Fibroblast of skin of back (primary cell): ENCODE measurements around the gene SGCG. TPM values are rescaled to one million over a fixed set of nuclear protein-coding genes. Genes with fewer than 3 reads are reported as not detected.
"Not testable (repeated sequence)": the region's sequence is repeated elsewhere in the genome, so short reads cannot be mapped to it uniquely, and the experiment has no call there.

Experiments used
- DNase-seq: peaks from one replicate; pipeline ENCODE4 v3.0.0-alpha.2; 2013
- polyA plus RNA-seq, 2 experiments: library from polyadenylated mRNA; unstranded; fragments of 120-200 nt; gene quantifications; one replicate each; pipeline ENCODE4 v1.2.1, GENCODE V29; 2013; ENCODE audit not compliant: insufficient read length in 2 of 2

Gene SGCG, protein sequence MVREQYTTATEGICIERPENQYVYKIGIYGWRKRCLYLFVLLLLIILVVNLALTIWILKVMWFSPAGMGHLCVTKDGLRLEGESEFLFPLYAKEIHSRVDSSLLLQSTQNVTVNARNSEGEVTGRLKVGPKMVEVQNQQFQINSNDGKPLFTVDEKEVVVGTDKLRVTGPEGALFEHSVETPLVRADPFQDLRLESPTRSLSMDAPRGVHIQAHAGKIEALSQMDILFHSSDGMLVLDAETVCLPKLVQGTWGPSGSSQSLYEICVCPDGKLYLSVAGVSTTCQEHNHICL
- 2.3 TPM for polyA plus RNA-seq (2013, experiment 1 of 2; ENCODE audit: insufficient read length)
- 2.7 TPM for polyA plus RNA-seq (2013, experiment 2 of 2; ENCODE audit: insufficient read length)

DNA sequence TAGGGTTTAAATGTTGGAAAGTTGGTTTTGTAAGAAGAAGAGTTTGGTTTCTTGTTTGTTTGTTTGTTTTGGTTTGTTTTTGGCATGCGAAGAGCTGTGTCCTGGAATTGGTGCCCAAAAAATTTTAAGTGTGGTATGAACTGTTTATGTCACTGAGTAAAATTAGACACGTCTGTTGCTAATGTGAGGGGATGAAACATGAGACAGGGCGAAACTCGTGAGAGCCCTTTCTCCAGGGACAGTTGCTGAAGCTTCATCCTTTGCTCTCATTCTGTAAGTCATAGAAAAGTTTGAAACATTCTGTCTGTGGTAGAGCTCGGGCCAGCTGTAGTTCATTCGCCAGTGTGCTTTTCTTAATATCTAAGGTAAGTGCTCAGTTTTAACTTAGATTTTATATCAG lies at the start of gene SGCG:
TSS of gene SGCG (plus strand) at position 269 of the 400 bp plus-strand sequence. CDS start 22,716 bp downstream, outside the sequence.
- no peak for DNase-seq

DNA sequence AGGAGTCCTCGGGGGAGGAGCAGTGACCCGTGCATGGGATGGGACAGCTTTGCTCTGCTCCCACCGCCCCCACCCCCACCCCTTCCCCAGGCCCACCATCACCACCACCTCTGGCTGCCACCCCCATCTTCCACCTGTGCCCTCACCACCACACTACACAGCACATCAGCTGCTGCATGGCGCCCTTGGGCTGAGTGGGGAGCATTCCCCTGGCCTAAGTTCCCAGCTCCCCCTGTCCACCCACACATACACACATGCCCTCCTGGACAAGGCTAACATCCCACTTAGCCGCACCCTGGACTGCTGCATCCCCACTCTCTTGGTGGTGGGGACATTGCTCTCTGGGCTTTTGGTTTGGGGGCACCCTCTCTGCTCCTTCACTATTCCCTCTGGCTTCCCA lies 46.2 kb upstream of the SGCG start:
- no peak for DNase-seq

DNA sequence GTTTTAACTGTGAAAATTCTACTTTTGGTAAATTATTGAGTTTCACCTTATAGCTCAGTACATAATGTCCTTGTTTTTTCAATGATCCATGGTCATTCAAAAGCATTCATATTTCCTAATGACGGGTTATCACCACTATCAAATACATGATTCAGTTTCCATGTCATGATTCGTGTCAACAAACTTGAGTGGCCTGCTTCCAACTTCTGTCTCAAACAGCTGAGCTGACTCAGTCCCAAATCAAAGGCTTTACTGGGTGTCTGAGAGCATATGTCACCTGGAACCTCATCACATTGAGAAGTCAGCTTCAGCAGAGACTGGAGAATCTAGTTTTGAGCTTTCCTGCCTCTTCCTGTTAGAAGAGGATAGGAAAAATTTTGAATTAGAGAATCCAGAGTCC lies 40.3 kb upstream of the SGCG start:
- DNase-seq: peak; percentile 9

DNA sequence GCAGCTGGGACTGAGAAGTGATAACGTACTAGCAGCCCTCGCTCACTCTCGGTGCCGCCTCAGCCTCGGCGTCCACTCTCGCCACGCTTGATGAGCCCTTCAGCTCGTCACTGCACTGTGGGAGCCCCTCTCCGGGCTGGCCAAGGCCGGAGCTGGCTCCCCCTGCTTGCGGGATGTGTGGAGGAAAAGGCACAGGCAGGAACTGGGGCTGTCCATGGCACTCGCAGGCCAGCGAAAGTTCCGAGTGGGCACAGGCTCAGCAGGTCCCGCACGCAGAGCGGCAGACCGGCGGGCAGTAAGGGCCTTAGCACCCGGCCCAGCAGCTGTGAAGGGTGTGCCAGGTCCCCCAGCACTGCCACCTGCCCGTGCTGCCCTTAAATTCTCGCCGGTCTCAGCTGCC lies 38.8 kb upstream of the SGCG start:
- no peak for DNase-seq

DNA sequence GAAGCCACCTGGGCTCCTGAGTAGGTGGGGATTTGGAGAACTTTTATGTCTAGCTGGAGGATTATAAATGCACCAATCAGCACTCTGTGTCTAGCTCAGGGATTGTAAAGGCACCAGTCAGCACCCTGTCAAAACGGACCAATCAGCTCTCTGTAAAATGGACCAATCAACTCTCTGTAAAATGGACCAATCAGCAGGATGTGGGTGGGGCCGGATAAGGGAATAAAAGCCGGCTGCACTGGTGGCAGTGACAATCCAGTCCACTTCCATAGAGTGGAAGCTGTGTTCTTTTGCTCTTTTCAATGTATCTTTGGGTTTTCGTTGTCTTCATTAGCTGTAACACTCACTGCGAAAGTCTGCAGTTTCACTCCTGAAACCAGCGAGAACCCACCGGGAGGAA lies 38.2 kb upstream of the SGCG start:
- not testable (repeated sequence) for DNase-seq

DNA sequence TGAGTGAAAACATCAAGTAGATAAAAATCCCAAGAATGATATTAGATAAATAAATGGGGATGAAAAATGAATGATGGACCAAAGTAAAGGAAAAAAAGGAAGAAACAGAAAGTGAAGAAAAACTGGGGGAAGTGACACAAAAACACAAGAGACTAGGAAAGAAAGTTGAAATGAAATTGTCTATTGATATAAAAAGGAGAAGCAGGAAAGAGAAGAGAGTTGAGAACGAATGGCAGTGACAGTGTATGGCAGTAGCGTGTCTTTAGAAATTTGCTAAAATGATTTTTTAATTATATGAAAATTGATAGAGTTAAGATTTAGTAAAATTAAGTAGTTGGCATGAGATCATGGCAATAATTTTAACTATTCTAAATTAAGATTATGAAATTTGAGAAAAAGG lies 36.3 kb upstream of the SGCG start:
- DNase-seq: no peak

DNA sequence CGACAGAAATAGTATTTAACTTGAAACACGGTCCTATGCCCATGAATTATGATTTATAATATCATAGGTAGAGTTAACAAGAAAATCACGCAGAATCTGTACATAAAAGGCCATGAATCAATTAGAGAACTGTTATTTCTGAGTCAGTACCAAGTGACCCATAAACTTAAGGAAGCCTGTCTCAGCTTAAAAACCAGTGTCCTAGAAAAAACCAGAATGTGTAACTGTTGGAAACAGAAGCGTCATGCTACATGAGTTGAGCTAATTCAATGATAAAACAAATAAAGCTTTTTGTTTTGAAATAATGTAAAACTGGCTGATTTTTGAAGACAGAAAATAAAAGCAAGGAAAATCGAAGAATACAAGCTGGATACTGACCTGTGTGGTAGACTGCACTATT lies 34.8 kb upstream of the SGCG start:
- no peak for DNase-seq

DNA sequence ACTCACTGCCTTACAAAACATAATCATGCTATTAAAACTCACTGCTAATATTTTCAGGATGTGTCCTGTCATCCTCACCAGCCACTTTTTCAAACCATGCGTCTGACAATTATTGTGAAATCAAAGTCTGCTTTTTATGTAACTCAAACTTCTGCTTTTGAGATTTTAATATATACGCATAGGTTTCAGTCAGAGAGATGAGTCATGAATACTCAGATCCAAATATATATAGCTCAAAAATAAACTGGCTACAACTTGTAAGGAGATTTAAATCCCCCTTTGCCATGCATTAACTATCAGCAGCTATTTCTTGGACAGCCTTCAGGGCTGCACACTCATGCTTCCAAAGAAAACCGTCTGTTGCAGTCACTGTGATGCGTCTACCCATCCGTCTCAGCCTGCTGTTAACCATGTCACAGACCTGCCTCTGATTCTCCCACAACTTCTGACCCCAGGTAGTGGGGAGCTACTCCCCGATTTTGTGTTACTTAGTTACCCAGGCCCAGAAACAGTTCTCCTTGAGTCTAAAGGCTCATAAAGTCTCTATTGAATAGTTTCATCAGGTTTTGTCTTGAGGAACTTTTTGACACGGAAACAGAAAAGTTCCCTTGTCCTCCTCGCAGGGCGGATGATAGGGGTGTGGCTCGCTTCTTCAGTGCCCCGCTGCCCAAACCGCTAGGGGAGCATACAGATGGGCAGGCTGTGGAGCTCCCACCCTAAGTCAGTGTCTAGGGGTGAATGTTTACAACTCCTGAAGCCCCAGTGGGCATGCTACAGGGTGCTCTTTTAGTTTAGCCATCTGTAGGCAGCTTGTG lies 33.8 kb upstream of the SGCG start:
- DNase-seq: peak; percentile 3

DNA sequence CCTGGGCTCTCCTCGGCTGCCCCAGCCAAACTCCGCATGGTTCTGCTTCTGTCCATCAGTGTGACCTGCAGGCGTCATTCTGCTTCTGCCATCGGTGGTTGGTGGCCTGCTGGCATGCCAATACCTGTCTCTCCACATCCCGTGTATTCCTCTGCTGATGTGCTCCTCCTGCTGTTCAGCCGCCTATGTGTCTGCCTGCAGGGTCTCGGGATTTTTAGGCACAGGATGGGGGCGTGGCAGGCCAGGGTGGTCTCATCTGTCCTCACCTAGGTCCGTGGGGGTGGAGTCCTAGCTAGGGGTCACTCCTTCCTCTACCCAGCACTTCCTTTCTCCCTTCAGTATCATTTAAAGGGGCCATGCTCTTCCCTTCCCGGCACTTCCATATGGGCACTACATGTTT lies 33.0 kb upstream of the SGCG start:
- no peak for DNase-seq

DNA sequence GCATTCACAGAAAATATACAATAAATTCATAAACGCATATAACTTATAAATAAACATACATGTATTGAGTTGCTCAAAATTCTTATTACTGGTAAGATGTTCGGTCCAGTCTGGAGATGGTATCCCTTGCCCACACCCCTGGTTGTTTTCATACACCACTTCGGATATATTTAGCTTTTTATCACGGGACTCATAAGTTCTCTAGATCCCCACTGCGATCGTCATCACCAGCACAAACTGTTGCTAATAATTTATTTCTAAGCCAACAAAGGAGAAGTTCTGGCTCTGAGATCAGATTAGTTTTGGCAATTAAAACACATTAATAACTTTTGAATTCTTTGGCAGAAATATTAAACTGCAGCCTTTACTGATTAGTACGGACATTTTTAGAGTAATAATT lies 23.0 kb upstream of the SGCG start:
- no peak for DNase-seq

DNA sequence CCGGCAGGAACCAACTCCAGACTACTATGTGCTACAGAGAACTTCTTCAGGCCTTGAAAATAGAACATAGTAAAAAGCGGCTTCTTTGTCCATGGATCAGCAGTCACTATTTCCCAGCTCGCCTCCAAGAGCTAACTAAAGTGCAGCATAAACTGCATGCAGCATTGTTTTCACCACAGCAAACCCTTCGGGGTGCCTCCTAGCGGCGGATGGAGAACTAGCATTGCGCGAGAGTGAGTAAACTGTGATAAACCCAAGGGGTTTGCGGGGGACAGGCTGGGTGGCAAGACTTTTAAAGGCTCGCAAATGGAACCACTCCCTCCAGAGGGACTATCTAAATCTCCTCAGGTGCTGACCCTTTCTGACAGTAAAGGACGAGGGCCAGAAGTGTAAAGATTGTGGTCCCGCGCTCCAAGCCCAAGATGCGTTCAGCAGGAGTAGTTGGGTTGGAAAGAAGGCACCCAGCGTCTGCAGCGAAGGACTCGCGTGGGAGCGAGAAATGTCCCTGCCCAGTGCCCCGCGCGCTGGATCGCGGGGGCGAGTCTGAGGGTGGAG lies 21.5 kb upstream of the SGCG start:
- peak; percentile 56 for DNase-seq

DNA sequence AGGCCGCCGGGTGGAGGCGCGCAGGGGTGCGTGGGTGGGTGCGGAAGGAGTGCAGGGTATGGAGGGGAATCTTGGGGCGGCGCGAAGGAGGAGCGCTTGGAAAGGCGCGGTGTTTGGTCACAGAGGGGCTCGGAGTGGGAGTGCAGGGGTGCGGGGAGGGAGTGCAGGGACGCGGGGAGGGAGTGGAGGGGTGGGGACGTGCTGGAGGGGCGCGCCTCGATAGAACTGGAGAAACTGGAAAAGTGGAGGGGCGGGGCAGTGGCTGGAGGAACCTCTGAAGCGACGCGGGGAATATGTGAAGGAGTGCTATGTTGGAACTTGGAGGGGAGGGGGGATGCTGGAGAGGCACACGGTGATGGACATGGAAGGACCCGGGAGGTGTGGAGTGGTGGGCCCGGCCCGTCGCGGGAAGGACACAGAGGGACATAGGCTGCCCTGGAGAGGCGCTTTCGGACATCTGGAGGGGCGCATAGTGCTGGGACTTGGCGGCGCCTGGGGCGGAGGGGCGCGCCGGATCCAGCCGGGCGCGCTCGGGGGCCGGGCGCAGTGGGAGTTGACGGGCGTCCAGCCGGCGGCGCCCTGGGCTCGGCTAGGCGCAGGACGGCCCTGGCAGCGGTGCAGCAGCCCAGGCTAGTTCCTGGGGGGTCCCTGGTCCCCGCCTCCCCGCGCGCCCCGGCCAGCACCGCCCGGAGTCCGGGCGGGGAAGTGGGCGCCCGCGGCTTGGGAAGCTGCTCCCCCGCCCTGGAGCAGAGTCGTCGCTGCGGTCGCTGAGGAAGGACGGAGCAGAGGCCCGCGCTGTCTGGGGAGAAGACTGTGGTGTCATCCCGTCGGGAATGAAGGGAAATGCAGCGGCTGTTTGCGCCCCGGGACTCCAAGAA lies 20.8 kb upstream of the SGCG start:
- DNase-seq: no peak

DNA sequence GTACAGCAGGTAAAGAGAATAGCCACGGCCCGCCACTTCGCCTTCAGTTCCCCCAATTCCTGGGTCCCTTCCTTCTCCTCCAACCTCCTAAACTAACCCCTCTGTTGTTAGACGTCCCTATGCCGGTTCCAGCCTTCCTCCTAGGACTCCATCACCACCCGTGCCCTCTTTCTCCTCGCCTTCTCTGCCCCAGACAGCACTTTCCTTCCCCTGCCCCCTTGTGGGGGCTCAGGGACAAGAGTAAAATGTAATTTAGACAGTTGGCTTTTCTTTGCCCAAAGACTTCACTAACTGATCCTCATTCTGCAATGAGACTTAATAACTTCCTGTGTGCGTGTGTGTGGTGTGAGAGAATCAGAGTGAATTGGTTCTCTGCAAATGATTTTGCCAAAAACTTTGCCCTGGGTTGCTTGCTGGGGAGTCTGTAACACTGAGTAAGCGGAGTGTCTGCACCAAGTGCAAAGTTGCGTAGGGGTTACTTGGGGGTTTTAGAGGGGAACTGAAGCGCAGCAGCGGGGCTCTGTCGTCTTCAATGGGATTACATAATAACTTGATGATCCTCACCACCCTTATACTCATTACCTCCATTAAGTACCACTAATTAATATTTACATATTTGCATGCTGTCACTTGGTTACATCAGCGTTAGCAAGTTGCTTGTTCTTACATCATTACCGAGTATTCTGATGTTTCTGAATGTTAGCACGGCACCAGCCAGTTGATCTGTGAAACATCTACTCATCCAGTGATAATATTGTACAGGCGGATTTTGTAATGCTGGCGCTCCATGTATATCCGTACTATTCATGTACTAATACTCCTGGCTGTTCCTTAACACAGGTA lies 19.9 kb upstream of the SGCG start:
- DNase-seq: no peak

DNA sequence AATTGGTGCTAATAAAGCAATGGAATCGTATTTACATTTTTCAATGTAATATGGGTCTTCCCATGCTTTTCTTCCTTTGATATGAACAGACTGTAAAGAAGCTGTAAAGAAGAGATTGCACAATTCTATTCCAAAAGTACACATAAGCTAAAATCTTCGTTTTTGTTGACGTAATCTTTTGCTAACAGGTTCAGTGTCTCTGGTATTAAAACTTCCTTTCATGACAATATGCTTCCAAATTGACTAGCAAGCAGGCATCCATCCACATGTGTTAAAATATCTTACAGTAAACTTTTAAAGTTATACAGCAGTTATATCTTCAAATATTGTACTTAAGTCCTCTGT lies 19.3 kb upstream of the SGCG start:
- DNase-seq: no peak

DNA sequence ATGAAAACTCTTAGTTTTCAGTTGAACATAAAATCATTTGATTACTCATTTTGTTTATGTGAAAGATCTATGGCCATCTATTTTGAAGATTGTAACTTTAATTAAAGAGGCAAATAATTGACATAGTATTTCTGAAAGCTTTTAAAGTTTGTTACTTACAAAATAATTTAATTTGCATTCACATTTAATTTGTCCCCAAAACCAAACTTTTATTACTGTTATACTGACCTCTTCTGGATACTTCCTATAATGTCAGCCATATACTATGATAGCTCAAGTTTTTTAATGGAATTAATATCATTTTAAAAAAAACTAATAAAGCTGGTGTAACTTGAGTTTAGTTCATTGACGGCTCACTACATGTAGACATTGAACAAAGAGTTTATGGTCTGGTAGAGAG lies 4.9 kb upstream of the SGCG start:
- DNase-seq: no peak

DNA sequence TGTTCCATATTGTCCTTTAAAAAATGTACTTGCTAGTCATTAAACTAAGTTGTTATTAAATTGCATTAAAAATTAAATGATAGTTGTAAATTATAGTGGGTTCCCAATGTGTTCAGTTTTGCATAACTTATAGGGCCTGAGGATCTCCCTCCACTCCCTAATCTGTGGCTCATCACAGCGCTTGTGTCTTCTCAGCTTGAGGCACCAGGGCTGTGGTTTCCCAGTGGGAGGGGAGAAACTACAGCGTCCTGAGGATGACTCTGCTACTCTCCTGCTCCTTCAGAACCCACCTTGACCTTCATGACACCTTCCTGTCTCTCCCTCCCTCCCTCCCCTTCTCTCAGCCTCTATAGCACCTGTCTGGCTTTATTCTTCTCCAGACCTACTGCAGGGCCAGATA lies 1.4 kb downstream of the SGCG start:
- no peak for DNase-seq

DNA sequence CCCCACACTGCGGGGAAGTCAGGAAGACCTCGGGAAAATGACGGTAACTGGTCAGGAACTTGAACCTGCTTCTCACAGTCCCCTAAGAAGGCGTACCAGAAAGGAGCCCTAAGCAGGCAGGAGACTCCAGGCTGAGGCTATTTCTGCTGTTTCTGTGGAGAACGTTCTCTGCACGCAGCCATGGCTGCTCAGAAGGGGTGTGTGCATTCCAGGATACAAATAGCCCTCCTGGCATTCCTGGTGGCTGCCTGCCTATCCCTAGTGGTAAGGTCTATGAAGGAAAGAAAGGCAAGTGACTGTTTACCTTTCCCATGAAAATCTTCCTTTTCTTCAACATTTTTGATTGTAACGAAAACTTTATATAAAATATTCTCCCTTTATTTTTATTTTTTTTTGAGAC lies 2.5 kb downstream of the SGCG start:
- no peak for DNase-seq

DNA sequence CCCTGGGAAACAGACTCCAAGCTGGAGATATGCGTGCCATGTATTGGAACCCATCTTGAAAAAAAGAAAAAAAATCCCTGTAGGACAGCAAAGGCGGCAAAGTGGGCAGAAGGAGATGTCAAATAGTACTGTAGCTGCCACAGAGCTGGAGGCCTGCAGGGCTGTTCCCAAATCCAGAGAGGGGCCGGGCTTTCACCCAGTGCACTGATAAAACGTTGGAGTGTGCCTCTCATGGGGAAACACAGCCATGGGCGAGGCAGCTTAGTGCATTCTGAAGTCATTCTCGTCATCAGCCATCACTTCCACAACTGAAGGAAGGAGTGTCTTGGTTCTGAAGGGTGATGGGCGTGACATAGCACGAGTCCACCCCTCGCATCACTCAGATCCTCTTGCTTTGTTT lies 4.8 kb downstream of the SGCG start:
- DNase-seq: no peak

DNA sequence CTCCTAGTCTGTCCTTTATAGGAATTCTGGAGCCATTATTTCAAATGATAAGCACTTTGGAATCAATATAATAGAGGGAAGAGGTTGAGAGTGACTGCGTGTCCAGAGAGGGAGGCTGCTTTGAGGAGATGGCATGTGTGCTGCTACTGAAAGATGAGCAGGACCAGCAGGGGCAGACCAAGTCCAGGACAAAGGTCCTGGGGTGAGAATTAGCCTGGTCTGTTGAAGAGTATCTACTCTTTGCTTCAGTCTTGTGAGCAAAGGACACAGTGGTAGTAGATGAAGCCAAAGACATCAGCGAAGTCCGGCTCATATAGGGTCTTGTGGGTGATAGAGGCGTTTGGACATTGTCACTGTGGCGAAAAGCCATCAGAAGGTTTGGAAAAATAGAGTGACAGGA lies 21.1 kb downstream of the SGCG start:
- no peak for DNase-seq

DNA sequence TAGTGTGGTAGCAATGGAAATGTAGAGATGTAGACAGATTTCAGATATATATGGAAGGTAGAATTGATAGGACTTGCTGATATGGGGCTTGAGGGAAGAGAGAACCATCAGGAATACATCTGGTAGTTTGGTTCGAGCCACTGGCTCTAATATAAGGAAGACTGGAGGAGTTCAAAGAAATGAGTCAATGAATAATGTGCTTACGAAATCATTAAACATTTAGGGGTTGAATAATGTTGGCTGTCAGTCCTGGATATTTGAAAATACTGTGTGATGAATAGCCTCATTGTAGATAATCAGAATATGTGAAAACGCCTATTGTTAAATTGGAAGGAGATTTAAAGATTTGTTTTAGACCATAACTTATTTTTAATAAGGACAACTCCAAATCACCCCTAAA lies 21.6 kb downstream of the SGCG start:
- DNase-seq: peak; percentile 9

DNA sequence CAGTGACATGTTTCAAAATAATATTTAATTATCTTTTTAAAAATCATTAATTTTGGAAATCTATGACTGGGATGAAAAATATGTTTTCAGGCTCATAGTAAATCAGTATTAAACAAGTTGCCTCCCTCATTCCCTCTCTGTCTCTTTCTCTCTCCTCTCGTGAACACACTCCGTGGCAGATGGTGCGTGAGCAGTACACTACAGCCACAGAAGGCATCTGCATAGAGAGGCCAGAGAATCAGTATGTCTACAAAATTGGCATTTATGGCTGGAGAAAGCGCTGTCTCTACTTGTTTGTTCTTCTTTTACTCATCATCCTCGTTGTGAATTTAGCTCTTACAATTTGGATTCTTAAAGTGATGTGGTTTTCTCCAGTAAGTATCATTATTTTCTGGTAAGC lies 22.7 kb downstream of the SGCG start:
- DNase-seq: no peak

DNA sequence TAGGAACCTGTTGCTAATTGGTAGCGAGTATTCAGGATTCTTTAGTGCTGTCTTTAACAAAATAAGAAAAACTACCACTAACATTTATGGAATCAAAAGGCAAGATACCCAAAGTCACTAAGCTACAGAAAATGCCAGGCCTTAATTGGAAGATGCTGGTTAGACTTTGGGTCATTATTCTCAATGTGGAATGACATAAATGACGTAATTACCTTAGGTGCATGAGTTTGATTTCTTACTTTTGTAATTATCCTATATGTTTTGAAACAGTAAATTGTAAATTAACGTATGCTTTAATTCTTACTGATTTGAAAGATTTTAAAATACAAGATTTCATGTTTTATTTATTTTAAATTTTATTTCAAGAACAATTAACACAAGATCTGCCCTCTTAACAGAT lies 25.0 kb downstream of the SGCG start:
- no peak for DNase-seq
